ENCODE results near the gene GIMAP2.

The GIMAP2 gene

GRCh38 chr7:150686030-150686631 is 625 bp downstream of the GIMAP2 start:
- no peak for TF ChIP-seq CTCF (IDR thresholded peaks at IDR 0.05; ENCODE audit: insufficient read depth, low read depth, low read length, missing control alignments)
- H3K4me3 ChIP-seq (ENCODE audit: low read length): no peak overlapping the region
- DNase-seq (ENCODE audit: low read depth): no peak

GRCh38 chr7:150688630-150689029 is 3.1 kb downstream of the GIMAP2 start:
- no peak overlapping the region for H3K4me3 ChIP-seq (ENCODE audit: low read length)
- no peak for DNase-seq (ENCODE audit: low read depth)
- no peak for TF ChIP-seq CTCF (IDR thresholded peaks at IDR 0.05; ENCODE audit: insufficient read depth, low read depth, low read length, missing control alignments)

DNA sequence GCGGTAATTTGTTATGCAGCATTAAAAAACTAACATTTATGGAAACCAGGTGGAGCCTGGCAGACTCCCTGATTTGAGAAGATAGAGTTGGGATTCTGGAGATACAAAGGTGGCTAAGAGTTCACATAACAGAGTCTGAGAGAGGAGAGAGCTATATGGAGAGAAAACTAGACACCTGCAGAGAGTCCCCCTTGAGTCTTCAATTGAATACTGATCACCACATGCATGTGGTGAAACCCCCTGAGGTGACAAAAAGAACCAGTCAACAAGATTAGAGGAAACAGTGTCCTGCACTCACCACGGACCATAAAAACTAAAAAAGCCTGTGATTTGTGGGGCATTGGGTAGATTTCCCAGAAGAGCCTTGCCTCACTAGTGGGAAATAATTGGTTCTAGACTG is 10.1 kb downstream of the GIMAP2 start:
- no peak overlapping the region for H3K4me3 ChIP-seq (ENCODE audit: low read length)
- no peak for DNase-seq (ENCODE audit: low read depth)
- no peak for TF ChIP-seq CTCF (IDR thresholded peaks at IDR 0.05; ENCODE audit: insufficient read depth, low read depth, low read length, missing control alignments)

- no peak overlapping the region for H3K4me3 ChIP-seq (ENCODE audit: low read length)
- no peak for DNase-seq (ENCODE audit: low read depth)
- no peak for TF ChIP-seq CTCF (IDR thresholded peaks at IDR 0.05; ENCODE audit: insufficient read depth, low read depth, low read length, missing control alignments)
These were observed 17.7 kb downstream of the GIMAP2 start for GRCh38 chr7:150703209-150703608.

- H3K4me3 ChIP-seq (ENCODE audit: low read length): no peak overlapping the region
- TF ChIP-seq CTCF (IDR thresholded peaks at IDR 0.05; ENCODE audit: insufficient read depth, low read depth, low read length, missing control alignments): no peak
- no peak for DNase-seq (ENCODE audit: low read depth)
These were observed 29.8 kb downstream of the GIMAP2 start for GRCh38 chr7:150715293-150715692.

GRCh38 chr7:150715738-150716137 is 30.2 kb downstream of the GIMAP2 start:
- no peak for DNase-seq (ENCODE audit: low read depth)
- no peak overlapping the region for H3K4me3 ChIP-seq (ENCODE audit: low read length)
- TF ChIP-seq CTCF (IDR thresholded peaks at IDR 0.05; ENCODE audit: insufficient read depth, low read depth, low read length, missing control alignments): no peak

GRCh38 chr7:150716368-150716767 is 30.9 kb downstream of the GIMAP2 start, which contains the start of gene GIMAP1:
TSS of gene GIMAP1 (plus strand) at chr7:150716613. CDS start at chr7:150719048, 2,435 bp downstream.
- DNase-seq (ENCODE audit: low read depth): no peak
- TF ChIP-seq CTCF (IDR thresholded peaks at IDR 0.05; ENCODE audit: insufficient read depth, low read depth, low read length, missing control alignments): no peak

More at GRCh38 chr7:150716368-150716767, 30.9 kb downstream of the GIMAP2 start, which contains the start of gene GIMAP1:
- no peak within 1 kb of the TSS for H3K4me3 ChIP-seq (ENCODE audit: low read length)

Data from epithelial cell of esophagus (primary cell).